Progenitor cell of endocrine pancreas (in vitro differentiated cells): ENCODE results near the gene SPAG16. TPM values are rescaled to one million over a fixed set of nuclear protein-coding genes. Genes with fewer than 3 reads are reported as not detected.

Source experiments
- DNase-seq: peaks from one replicate; pipeline ENCODE4 v3.0.0; 2021; ENCODE audit warnings: low spot score; ENCODE audit not compliant: unreplicated experiment
- H3K27ac Mint-ChIP-seq: 2 replicates; pipeline ENCODE4 v1.8.0; 2021; ENCODE audit warnings: mild to moderate bottlenecking, moderate library complexity, mixed read lengths
- H3K27me3 Mint-ChIP-seq: 2 replicates; pipeline ENCODE4 v1.8.0; 2021; ENCODE audit warnings: mixed read lengths
- H3K36me3 Mint-ChIP-seq: 2 replicates; pipeline ENCODE4 v1.8.0; 2022; ENCODE audit warnings: mixed read lengths; ENCODE audit not compliant: insufficient read depth
- H3K4me1 Mint-ChIP-seq: 2 replicates; pipeline ENCODE4 v1.8.0; 2021; ENCODE audit warnings: low read depth, mixed read lengths
- H3K4me3 Mint-ChIP-seq: 2 replicates; pipeline ENCODE4 v1.8.0; 2021; ENCODE audit warnings: low read depth, mild to moderate bottlenecking, moderate library complexity, mixed read lengths
- H3K9me3 Mint-ChIP-seq: 2 replicates; pipeline ENCODE4 v1.8.0; 2021; ENCODE audit warnings: low read depth, mixed read lengths
- total RNA-seq: library from RNA; stranded (reverse); gene quantifications from 2 replicates; pipeline ENCODE4 v1.2.1, GENCODE V29; 2021
- TF ChIP-seq, protein P1 (sequence below): fragments of 200-600 bp; sonication (generic); IDR thresholded peaks from one replicate; pipeline ENCODE4 v1.5.0; 2021; ENCODE audit warnings: antibody characterized with exemption, mild to moderate bottlenecking; ENCODE audit not compliant: unreplicated experiment

SPAG16 gene
- total RNA-seq, 1 donor from 2014 or later, result 52.8 TPM

DNA sequence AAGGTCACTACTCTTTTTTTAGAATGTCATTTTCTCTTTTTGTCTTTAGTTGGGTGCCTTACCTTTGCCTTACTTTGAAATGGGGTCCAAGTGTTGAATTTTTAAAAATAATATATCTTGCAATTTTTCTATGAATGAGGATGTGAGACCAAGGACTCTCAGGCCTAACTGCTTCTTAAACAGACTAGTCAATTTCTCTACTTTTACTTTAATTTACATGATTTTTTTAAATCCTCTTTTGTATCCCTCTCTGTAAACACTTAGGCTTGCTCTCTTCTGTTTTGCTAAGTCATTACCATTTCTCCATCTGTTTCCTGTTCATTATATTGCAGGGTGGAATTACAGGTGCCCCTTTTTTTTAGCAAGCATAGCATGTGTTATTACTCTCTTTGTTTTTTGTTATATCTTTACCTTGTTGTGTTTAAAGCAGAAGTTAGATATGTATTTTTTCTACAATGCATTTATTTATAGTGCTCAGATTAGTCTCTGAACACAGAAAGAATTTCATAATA lies 261.8 kb downstream of the SPAG16 start:
- TF ChIP-seq, protein P1, sequence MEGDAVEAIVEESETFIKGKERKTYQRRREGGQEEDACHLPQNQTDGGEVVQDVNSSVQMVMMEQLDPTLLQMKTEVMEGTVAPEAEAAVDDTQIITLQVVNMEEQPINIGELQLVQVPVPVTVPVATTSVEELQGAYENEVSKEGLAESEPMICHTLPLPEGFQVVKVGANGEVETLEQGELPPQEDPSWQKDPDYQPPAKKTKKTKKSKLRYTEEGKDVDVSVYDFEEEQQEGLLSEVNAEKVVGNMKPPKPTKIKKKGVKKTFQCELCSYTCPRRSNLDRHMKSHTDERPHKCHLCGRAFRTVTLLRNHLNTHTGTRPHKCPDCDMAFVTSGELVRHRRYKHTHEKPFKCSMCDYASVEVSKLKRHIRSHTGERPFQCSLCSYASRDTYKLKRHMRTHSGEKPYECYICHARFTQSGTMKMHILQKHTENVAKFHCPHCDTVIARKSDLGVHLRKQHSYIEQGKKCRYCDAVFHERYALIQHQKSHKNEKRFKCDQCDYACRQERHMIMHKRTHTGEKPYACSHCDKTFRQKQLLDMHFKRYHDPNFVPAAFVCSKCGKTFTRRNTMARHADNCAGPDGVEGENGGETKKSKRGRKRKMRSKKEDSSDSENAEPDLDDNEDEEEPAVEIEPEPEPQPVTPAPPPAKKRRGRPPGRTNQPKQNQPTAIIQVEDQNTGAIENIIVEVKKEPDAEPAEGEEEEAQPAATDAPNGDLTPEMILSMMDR, result no peak
- no peaks in the 10 kb centered on the region for H3K27me3 Mint-ChIP-seq
- H3K4me3 Mint-ChIP-seq, result no peak overlapping the region
- H3K27ac Mint-ChIP-seq, result no peak overlapping the region
- no peaks in the 10 kb centered on the region for H3K36me3 Mint-ChIP-seq
- no peaks in the 10 kb centered on the region for H3K4me1 Mint-ChIP-seq
- peaks cover 10% of the 10 kb centered on the region for H3K9me3 Mint-ChIP-seq
- no peak for DNase-seq

DNA sequence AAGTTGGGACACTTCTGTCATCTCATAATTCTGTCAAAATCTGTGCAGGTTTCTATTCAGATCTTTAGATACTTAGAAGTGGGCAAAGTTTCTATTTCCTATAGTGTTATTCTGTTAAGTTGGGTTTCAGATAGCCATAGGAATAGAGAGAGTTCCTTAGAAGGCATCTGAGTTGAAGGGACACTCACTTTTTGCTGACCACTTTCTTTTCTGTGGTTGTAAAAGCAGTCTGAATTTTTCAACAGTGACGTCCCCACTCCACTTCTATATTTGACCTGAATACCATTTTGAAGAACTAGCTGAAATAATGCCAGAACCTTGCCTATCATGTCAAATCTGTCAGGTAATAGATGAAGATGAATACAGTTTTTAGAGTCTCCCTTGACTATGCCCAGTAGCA lies 267.3 kb downstream of the SPAG16 start:
- no peaks in the 10 kb centered on the region for H3K4me1 Mint-ChIP-seq
- no peak overlapping the region for H3K4me3 Mint-ChIP-seq
- TF ChIP-seq, protein P1, result no peak
- H3K27me3 Mint-ChIP-seq, result no peaks in the 10 kb centered on the region
- DNase-seq, result no peak
- H3K9me3 Mint-ChIP-seq, result peaks cover 8% of the 10 kb centered on the region
- no peaks in the 10 kb centered on the region for H3K36me3 Mint-ChIP-seq
- H3K27ac Mint-ChIP-seq, result no peak overlapping the region

DNA sequence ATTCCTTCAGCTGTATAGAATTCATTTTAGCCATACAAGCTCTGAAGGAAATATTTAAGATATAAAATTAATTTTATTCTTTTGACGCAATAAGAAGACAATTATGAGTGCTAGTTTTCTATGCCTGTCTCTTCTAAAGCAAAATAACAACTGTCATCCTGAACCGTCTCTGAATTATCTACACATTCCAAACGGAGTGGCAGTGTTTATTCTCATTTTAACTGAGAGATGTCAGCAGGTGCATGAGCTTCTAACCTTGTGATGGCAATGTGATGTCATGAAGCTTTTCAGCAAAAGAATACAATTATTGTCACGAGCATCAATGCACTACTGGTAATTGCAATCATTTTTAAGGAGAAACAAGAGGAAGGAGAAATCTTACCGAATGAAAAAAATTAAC lies 274.8 kb downstream of the SPAG16 start:
- DNase-seq, result no peak
- no peak overlapping the region for H3K27ac Mint-ChIP-seq
- peaks cover 17% of the 10 kb centered on the region for H3K9me3 Mint-ChIP-seq
- TF ChIP-seq, protein P1, result no peak
- no peaks in the 10 kb centered on the region for H3K4me1 Mint-ChIP-seq
- H3K27me3 Mint-ChIP-seq, result no peaks in the 10 kb centered on the region
- no peak overlapping the region for H3K4me3 Mint-ChIP-seq
- no peaks in the 10 kb centered on the region for H3K36me3 Mint-ChIP-seq

DNA sequence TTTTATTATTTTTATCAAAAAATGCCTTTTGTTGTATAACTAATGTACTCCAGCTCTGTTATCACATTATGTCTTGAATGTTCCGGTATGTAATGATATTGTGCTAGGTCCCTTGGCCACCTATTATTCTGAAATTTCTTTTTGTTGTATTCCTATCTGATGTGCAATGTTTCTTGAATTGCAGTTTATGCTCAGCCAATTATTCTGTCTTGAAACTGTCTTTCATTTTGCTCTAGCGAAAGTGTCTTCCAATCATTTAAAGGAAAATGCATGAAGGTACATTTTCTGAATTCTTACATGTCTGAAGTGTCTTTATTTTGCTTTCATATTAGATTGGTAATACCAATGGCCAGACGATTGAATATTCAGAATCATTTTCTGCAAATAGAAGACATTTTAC lies 277.5 kb downstream of the SPAG16 start:
- H3K27ac Mint-ChIP-seq, result no peak overlapping the region

DNA sequence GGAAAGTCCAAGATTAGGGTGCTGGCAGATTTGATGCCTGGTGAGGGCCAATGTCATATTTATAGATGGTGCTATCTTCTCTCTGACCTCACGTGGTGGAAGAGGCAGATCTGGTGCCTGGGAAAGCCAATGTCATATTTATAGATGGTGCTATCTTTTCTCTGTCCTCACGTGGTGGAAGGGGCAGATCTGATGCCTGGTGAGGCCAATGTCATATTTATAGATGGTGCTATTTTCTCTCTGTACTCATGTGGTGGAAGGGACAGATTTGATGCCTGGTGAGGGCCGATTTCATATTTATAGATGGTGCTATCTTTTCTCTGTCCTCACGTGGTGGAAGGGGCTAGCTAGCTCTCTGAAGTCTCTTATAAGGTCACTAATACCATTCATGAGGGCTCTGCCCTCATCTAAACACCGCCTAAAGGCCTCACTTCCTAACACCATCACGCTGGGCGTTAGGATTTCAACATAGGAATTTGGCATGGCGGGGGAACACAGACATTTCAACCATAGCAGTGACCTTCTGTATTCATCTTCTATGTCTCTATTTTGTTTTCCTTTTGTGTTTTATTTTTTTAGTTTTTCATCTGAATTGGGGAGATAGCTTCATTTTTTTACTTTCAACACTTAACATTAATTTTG lies 278.4 kb downstream of the SPAG16 start:
- no peaks in the 10 kb centered on the region for H3K4me1 Mint-ChIP-seq
- H3K27ac Mint-ChIP-seq, result no peak overlapping the region
- H3K4me3 Mint-ChIP-seq, result no peak overlapping the region
- peaks cover 17% of the 10 kb centered on the region for H3K9me3 Mint-ChIP-seq
- DNase-seq, result no peak
- TF ChIP-seq, protein P1, result no peak
- no peaks in the 10 kb centered on the region for H3K36me3 Mint-ChIP-seq
- H3K27me3 Mint-ChIP-seq, result no peaks in the 10 kb centered on the region

More for the DNA sequence above, 277.5 kb downstream of the SPAG16 start:
- H3K36me3 Mint-ChIP-seq, result no peaks in the 10 kb centered on the region
- TF ChIP-seq, protein P1, result no peak
- no peaks in the 10 kb centered on the region for H3K27me3 Mint-ChIP-seq
- DNase-seq, result no peak
- peaks cover 17% of the 10 kb centered on the region for H3K9me3 Mint-ChIP-seq
- no peak overlapping the region for H3K4me3 Mint-ChIP-seq
- H3K4me1 Mint-ChIP-seq, result no peaks in the 10 kb centered on the region
